IPS-15b (cell line): ENCODE data around the gene TST.

ENCODE experiments used
- H3K27me3 ChIP-seq: one replicate; pipeline ENCODE4 v1.6.1; 2013; ENCODE audit warnings: low read length; ENCODE audit not compliant: control insufficient read depth, insufficient read depth
- H3K36me3 ChIP-seq: one replicate; pipeline ENCODE4 v1.6.1; 2013; ENCODE audit warnings: low read length; ENCODE audit not compliant: control insufficient read depth, insufficient read depth
- H3K4me1 ChIP-seq: one replicate; pipeline ENCODE4 v1.6.1; 2013; ENCODE audit warnings: mild to moderate bottlenecking, low read length; ENCODE audit not compliant: control insufficient read depth, insufficient read depth
- H3K4me3 ChIP-seq: one replicate; pipeline ENCODE4 v1.5.1; 2013; ENCODE audit warnings: low read depth, low read length
- H3K9ac ChIP-seq: one replicate; pipeline ENCODE4 v1.6.1; 2013; ENCODE audit warnings: low read depth, mild to moderate bottlenecking, low read length
- H3K9me3 ChIP-seq: one replicate; pipeline ENCODE4 v1.6.1; 2013; ENCODE audit warnings: mild to moderate bottlenecking, low read length; ENCODE audit not compliant: control insufficient read depth, insufficient read depth

The TST gene

DNA sequence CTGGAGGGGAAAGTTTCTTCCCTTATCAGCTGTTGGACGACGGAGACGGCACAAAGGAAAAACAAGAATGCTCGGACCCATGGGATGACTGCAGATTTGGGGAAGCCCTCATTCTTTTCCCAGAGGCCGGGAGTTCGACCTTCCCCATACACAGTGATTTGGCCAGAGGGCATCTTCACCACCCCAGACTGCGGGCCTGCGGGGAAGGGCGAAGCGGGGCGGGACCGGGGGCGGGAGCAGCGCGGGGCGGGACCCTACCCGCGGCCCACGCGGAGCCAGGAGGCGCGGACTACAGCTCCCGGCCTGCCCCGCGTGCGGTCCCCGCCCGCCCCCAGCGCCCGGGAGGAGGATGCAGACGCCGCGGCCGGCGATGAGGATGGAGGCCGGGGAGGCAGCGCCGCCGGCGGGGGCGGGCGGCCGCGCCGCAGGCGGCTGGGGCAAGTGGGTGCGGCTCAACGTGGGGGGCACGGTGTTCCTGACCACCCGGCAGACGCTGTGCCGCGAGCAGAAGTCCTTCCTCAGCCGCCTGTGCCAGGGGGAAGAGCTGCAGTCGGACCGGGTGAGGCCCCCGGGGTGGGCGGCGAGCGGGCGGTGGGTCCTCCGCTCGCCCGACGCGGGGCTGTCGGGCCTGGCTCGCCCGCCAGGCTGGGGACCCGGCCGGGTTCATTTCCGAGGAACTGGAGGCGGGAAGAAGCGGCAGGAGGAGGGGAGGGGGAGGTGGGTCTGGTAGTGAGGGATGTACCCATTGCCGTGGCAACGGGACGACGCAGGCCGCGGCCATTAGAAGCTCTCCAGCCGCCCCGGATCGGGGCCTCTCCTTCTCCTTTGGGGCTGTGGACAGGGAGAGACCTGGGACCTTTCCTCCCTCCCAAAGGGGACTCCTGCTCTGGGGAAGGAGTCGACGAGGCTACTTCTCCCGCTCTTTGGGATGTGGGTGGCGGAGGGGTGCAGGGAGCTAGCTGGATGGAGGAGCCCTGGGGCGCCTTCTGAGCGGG, 32.4 kb upstream of the TST start, which contains the start of gene KCTD17:
Gene KCTD17 (plus strand): TSS at position 352 of the 995 bp plus-strand sequence. CDS start 19 bp downstream, at position 371.
- no peaks in the 10 kb centered on the region for H3K9me3 ChIP-seq
- no peak within 1 kb of the TSS for H3K9ac ChIP-seq
- H3K36me3 ChIP-seq: peaks cover 8% of the 10 kb centered on the region
- H3K4me1 ChIP-seq: no peaks in the 10 kb centered on the region
- H3K27me3 ChIP-seq: peaks cover 4% of the 10 kb centered on the region
- peak within 1 kb of the TSS; percentile 79 for H3K4me3 ChIP-seq

DNA sequence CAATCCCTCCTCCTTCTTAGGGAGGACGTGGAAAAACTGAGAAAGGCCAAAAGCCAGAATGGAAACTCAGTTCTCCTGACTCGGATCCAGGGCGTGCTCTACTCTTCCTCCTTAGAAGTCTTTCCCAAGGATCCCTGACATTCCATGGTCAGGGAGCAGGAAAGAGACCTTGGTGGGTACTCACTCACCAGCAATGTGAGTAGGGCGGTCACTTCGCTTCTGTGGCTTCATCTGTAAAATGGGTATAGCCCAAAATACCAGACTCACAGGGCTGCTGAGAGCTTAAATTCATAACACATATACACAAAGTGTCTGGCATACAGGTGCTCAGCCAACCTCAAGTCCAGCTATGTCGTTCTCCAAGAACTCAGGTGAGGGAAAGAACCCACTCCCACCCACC, 31.7 kb upstream of the TST start:
- no peak overlapping the region for H3K9ac ChIP-seq
- no peaks in the 10 kb centered on the region for H3K4me1 ChIP-seq
- peaks cover 4% of the 10 kb centered on the region for H3K27me3 ChIP-seq
- no peaks in the 10 kb centered on the region for H3K9me3 ChIP-seq
- H3K36me3 ChIP-seq: peaks cover 4% of the 10 kb centered on the region
- H3K4me3 ChIP-seq: no peak overlapping the region

DNA sequence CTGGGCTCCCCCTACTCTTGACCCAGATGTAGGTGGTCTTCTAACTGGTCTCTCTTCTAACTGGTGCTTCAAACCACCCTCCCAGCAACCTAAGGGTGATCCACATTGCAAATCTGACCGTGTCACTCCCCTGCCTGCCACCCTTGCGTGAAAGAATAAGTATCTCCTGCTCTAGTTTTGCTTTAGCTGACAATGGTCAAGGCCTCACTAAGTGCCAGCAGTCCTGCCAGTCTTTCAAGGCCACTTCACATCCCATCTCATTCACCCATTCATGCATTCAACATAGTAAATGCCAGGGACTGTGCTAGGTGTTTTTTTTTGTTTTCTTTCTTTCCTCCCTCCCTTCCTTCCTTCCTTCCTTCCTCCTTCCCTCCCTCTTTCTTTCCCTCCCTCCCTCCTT, 30.0 kb upstream of the TST start:
- Histone ChIP-seq H3K27me3 (peaks cover 5% of the 10 kb centered on the region), H3K4me1 (no peaks in the 10 kb centered on the region), H3K9ac (no peak overlapping the region), H3K9me3 (no peaks in the 10 kb centered on the region), H3K4me3 (no peak overlapping the region), H3K36me3 (peaks cover 3% of the 10 kb centered on the region)

DNA sequence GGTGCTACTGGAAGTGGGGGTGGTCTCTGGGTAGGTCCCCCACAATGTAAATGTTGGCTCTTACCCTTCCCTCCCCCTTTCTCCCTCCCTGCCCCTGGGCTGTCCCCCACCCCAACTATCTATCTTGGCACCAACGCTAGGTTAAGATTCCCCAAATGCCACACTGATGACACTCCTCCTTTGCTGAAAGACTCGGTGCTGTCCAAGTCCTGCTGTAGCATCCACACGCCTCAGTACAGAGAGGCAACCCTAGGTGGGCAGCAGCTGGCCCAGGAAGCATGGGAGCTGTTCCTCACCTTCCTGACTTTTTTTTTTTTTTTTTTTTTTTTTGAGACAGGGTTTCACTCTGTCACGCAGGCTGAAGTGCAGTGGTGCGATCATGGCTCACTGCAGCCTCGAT, 28.9 kb upstream of the TST start:
- Histone ChIP-seq H3K36me3 (no peaks in the 10 kb centered on the region), H3K27me3 (peaks cover 5% of the 10 kb centered on the region), H3K4me3 (no peak overlapping the region), H3K9me3 (no peaks in the 10 kb centered on the region), H3K9ac (no peak overlapping the region), H3K4me1 (no peaks in the 10 kb centered on the region)

- H3K27me3 ChIP-seq: peaks cover 5% of the 10 kb centered on the region
Measured at GRCh38 chr22:37047006-37047405, 27.8 kb upstream of the TST start.

DNA sequence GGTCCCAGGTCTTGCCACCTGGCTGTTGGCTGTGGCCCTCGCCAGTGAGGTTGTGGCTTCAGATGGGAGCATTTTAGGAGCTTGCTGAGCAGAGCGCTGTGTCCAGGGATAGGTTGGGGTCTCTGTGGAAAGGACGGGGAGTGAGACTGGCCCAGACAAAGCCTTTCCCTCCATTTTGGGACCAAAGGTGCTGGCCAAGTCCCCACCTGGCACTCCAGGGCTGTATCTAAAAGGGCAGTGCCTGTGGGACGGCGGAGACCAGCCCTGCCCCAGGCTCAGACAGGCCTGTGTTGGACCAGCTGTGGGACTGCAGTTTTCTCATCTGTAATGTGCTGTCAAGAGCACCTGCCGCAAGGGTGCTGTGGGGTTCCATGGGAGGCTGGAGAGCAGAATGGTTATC, 27.3 kb upstream of the TST start:
- no peak overlapping the region for H3K4me3 ChIP-seq
- no peaks in the 10 kb centered on the region for H3K36me3 ChIP-seq
- no peaks in the 10 kb centered on the region for H3K4me1 ChIP-seq
- no peak overlapping the region for H3K9ac ChIP-seq
- H3K27me3 ChIP-seq: peaks cover 5% of the 10 kb centered on the region
- H3K9me3 ChIP-seq: no peaks in the 10 kb centered on the region

More at GRCh38 chr22:37047006-37047405, 27.8 kb upstream of the TST start:
- H3K4me1 ChIP-seq: no peaks in the 10 kb centered on the region
- H3K36me3 ChIP-seq: no peaks in the 10 kb centered on the region
- H3K9ac ChIP-seq: no peak overlapping the region
- no peaks in the 10 kb centered on the region for H3K9me3 ChIP-seq
- H3K4me3 ChIP-seq: no peak overlapping the region

DNA sequence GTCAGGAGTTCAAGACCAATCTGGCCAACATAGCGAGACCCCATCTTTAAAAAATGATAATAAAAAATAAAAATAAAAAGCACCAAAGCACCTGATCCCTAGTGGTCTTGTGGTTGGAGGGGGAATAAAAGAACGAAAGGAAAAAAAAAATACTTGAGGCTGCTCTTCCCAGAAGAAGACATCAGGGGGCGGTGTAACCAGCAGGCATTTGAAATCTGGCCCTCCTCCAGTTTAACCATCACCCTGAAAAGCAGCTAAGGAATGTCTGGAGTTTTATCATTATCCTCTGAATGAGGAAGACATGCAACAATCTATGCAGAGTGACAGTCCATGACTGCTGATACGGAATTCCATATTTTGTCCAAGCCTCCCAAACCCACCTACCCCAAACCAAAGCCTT, 26.7 kb upstream of the TST start:
- Histone ChIP-seq H3K27me3 (peaks cover 5% of the 10 kb centered on the region), H3K4me1 (peaks cover under 1% of the 10 kb centered on the region), H3K9me3 (no peaks in the 10 kb centered on the region), H3K36me3 (no peaks in the 10 kb centered on the region), H3K9ac (no peak overlapping the region), H3K4me3 (no peak overlapping the region)

DNA sequence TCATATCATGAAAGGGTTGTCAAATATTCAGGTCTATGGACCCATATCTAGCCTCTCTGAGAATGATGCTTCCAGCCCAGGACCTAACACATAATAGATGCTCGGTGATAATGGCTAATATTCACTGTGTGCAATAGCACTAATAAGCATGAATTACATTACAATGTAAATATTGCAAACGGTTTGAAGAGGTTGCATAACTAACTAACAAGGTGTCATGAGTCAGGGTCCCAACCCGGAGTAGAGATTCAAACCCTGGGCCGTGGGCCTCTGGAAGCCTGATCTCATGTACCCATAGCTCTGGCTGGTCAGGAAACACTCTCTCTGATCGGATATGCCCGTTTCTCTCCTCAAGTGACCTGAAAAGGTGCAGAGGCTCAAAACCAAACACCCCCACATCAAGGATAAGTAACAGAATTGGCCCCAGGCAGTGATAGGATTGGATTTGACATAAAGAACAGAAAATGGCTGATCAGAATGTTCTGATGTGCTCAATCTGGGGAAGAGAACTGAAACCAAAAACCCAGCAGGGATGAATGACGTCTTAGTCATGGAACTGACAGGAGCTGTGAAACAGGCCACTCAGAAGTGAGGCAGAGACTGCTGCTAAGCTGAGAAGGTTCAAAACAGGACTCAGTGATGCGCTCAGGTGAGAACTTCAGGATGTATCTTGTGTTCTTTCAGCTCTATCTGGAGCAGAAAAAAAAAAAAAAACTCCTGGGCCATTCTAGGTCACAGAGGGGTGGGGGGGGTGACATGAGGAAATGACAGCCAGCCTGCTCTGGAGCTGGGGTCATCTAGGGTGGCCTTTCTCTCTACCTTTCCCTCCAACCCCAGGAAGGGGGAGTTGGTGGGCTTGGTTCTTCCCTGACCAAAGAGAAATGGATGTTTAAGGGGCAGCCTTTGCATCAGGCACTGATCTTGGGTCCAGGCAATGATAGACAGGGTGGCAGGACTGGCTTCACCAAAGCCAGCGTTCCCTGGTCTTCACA, 25.7 kb upstream of the TST start:
- H3K4me1 ChIP-seq: peaks cover 2% of the 10 kb centered on the region
- no peaks in the 10 kb centered on the region for H3K9me3 ChIP-seq
- no peak overlapping the region for H3K9ac ChIP-seq
- H3K27me3 ChIP-seq: peaks cover 2% of the 10 kb centered on the region
- H3K36me3 ChIP-seq: no peaks in the 10 kb centered on the region
- no peak overlapping the region for H3K4me3 ChIP-seq

DNA sequence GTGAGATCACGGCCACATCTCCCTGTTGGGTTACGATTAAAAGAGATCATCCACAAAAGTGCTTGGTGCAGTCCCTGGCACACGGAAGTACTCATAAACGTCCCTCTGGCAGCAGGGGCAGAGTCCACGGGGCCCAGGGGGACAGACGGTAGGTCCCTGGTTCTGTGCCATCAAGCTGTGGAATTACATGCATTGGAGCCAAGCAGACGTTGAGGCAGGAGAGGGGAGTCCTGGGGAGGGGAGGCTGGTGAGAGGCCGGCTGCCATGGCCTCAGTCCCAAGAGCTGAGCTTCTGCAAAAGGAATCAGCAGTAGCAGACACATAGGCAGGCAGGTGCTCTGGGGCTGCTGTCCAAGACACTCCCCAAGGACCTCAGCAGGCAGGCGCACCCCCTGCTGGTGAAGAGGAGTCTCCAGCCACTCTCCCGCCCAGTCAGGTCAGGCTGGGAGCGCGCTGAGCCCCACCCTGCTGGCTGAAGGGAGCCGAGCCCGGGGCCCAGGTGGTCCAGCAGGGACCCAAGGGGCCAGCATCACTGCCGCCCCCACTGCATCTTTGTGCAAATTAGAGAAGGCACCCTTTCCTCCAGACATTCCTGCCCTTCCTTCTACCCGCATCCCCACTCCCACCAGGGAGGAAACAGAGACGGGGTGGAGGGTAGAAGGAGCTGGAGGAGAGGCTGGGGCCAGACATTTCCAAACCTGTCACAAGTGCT, 24.7 kb upstream of the TST start:
- Histone ChIP-seq H3K4me3 (no peak overlapping the region), H3K36me3 (no peaks in the 10 kb centered on the region), H3K4me1 (peaks cover 2% of the 10 kb centered on the region), H3K27me3 (peaks cover 2% of the 10 kb centered on the region), H3K9me3 (no peaks in the 10 kb centered on the region), H3K9ac (no peak overlapping the region)

DNA sequence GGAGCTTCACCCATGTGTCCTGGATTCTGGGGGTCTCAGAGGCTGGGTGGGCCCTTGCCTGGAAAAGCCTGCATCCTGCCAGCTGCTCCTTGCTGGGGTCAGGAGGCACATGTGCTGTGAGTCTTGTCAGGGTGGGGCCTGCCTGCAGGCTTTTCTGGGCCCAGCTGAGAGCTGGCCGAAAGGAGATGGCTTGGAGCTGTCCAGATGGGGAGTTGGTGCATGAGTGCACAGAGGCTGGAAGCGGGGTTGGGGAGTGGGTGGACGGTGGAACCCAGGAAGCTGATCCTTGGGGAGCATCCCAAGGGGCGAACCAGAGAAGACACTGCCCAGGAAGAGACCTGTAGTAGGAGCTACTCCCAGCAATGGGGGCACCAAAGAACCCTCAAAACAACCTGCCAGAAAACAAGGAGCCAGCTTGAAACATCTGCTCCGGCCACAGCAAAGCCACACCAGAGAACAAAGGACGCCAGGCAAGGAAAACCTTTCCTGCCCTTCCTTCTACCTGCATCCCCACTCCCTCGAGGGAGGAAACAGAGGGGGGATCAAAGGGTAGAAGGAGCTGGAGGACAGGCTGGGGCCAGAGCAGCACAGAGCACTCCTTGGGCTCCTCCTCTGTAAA, 24.1 kb upstream of the TST start:
- H3K4me3 ChIP-seq: no peak overlapping the region
- peaks cover 2% of the 10 kb centered on the region for H3K4me1 ChIP-seq
- peaks cover 2% of the 10 kb centered on the region for H3K27me3 ChIP-seq
- no peaks in the 10 kb centered on the region for H3K36me3 ChIP-seq
- H3K9ac ChIP-seq: no peak overlapping the region
- H3K9me3 ChIP-seq: no peaks in the 10 kb centered on the region

DNA sequence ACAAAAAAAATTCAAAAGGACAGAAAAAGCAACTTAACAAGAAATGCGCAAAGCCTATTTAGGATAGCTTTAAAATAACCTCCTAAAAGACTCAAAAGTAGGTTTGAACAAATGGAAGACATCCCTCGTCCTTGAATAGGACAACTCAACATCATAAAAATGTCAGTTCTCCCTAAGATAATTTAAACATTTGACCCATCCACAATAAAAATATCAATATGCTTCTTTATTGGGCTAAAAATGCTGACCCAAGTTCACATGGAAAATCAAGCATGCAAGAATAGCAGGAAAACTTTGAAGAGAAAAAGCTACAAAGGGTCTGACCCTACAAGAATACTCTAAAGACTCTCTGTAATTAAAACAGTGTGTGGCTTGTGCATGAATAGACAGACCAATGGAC, 20.2 kb upstream of the TST start:
- Histone ChIP-seq H3K9me3 (no peaks in the 10 kb centered on the region), H3K4me1 (peaks cover 2% of the 10 kb centered on the region), H3K9ac (no peak overlapping the region), H3K4me3 (no peak overlapping the region), H3K36me3 (no peaks in the 10 kb centered on the region), H3K27me3 (peaks cover 2% of the 10 kb centered on the region)
